H1 (cell line): ENCODE data around the gene MIOX. TPM values are rescaled to one million over a fixed set of nuclear protein-coding genes. Genes with fewer than 3 reads are reported as not detected.

Experiments
- CTCF ChIA-PET: fragments of 300-600 bp; sonication (Branson Sonifier 250); formaldehyde crosslinking; loops from one replicate; lab custom pipeline; 2021; ENCODE audit not compliant: partially characterized antibody; lab: Charles Lee
- POLR2A ChIA-PET: fragments of 300-600 bp; sonication (Branson Sonifier 250); formaldehyde crosslinking; loops from one replicate; lab custom pipeline; 2021; ENCODE audit warnings: inconsistent platforms; ENCODE audit not compliant: partially characterized antibody; lab: Charles Lee
- DNase-seq, 2 experiments: peaks; one replicate each; pipeline versions ENCODE4 v3.0.0 to v3.0.0-alpha.2; 2010 to 2022; ENCODE audit warnings: low spot score in 2 of 2, low read depth in 1 of 2, mixed read lengths in 1 of 2
- FAIRE-seq: peaks from 2 replicates; lab custom pipeline; 2011; peaks lifted over from hg19 to GRCh38; lab: Jason Lieb, UNC
- H2AFZ ChIP-seq: 2 replicates; pipeline ENCODE4 v1.8.1; 2012; ENCODE audit warnings: low read length, inconsistent platforms
- H2AK5ac ChIP-seq: 2 replicates; pipeline ENCODE4 v1.6.1; 2013; ENCODE audit warnings: low read depth, low read length
- H2BK120ac ChIP-seq: replicated peaks from 2 replicates; pipeline ENCODE3; 2013; ENCODE audit warnings: low read depth, low read length, inconsistent platforms
- H2BK12ac ChIP-seq: 2 replicates; pipeline ENCODE4 v1.6.1; 2013; ENCODE audit warnings: low read depth, low read length
- H2BK15ac ChIP-seq: 2 replicates; pipeline ENCODE4 v1.6.1; 2013; ENCODE audit warnings: low read length
- H2BK20ac ChIP-seq: 2 replicates; pipeline ENCODE4 v1.6.1; 2013; ENCODE audit warnings: low read length
- H2BK5ac ChIP-seq: 2 replicates; pipeline ENCODE4 v1.6.1; 2013; ENCODE audit warnings: low read depth, low read length
- H3K14ac ChIP-seq: 2 replicates; pipeline ENCODE4 v1.6.1; 2013; ENCODE audit warnings: inconsistent platforms; ENCODE audit not compliant: insufficient read length
- H3K18ac ChIP-seq: 2 replicates; pipeline ENCODE4 v1.6.1; 2013; ENCODE audit warnings: low read length; ENCODE audit errors: extremely low read depth
- H3K23ac ChIP-seq: 2 replicates; pipeline ENCODE4 v1.6.1; 2013; ENCODE audit warnings: inconsistent platforms; ENCODE audit not compliant: insufficient read length
- H3K23me2 ChIP-seq: 2 replicates; pipeline ENCODE4 v1.6.1; 2013; ENCODE audit warnings: low read depth, low read length
- H3K27ac ChIP-seq: 2 replicates; pipeline ENCODE4 v1.6.1; 2011; ENCODE audit warnings: low read depth, low read length, inconsistent platforms
- H3K27me3 ChIP-seq, 4 experiments: replicated peaks in 1 of 4; 1 replicate in 1 of 4; 2 replicates in 3 of 4; pipeline versions ENCODE4 v1.6.1 to v1.8.1; 2011 to 2013; ENCODE audit warnings: low read length in 3 of 4, mild to moderate bottlenecking in 3 of 4, inconsistent platforms in 2 of 4, mixed read lengths in 2 of 4, moderate library complexity in 1 of 4; ENCODE audit not compliant: control insufficient read depth in 3 of 4, insufficient read depth in 3 of 4; ENCODE audit errors: extremely low read depth in 1 of 4
- H3K36me3 ChIP-seq, 4 experiments: 2 replicates each; pipeline versions ENCODE4 v1.6.1 to v1.8.1; 2011 to 2013; ENCODE audit warnings: mild to moderate bottlenecking in 4 of 4, low read length in 3 of 4, moderate library complexity in 2 of 4, control low read depth in 1 of 4, inconsistent platforms in 1 of 4; ENCODE audit not compliant: insufficient read depth in 4 of 4, control insufficient read depth in 2 of 4
- H3K4ac ChIP-seq: replicated peaks from 2 replicates; pipeline ENCODE3; 2013; ENCODE audit warnings: low read length, low read depth, mixed read lengths, inconsistent platforms; ENCODE audit not compliant: insufficient read length
- H3K4me1 ChIP-seq, 4 experiments: replicated peaks in 1 of 4; 1 replicate in 1 of 4; 2 replicates in 3 of 4; pipeline versions ENCODE4 v1.6.1 to v1.8.1; 2011 to 2013; ENCODE audit warnings: low read length in 3 of 4, inconsistent platforms in 2 of 4, mixed read lengths in 1 of 4; ENCODE audit not compliant: insufficient read depth in 4 of 4, control insufficient read depth in 3 of 4
- H3K4me2 ChIP-seq, 2 experiments: 2 replicates each; pipeline versions ENCODE4 v1.6.1 to v1.8.1; 2011 to 2013; ENCODE audit warnings: low read depth in 2 of 2, low read length in 2 of 2, control low read depth in 1 of 2, inconsistent platforms in 1 of 2, mild to moderate bottlenecking in 1 of 2; ENCODE audit not compliant: insufficient read depth in 1 of 2
- H3K4me3 ChIP-seq, 4 experiments: fragments of 200-600, 300-600 bp in 1 of 4; sonication (generic), shearing (Covaris generic), sonication (Bioruptor Twin) in 1 of 4; 2 replicates each; pipeline versions ENCODE4 v1.5.1 to v1.8.1; 2011 to 2016; ENCODE audit warnings: low read length in 4 of 4, low read depth in 3 of 4, control low read depth in 2 of 4, inconsistent platforms in 2 of 4, mild to moderate bottlenecking in 2 of 4, mixed read lengths in 1 of 4, moderate library complexity in 1 of 4; ENCODE audit not compliant: insufficient read depth in 2 of 4; ENCODE audit errors: extremely low read depth in 1 of 4
- H3K56ac ChIP-seq: replicated peaks from 2 replicates; pipeline ENCODE3; 2013; ENCODE audit warnings: low read depth, mild to moderate bottlenecking, mixed read lengths, low read length, inconsistent platforms; ENCODE audit not compliant: insufficient read length
- H3K79me1 ChIP-seq: 2 replicates; pipeline ENCODE4 v1.6.1; 2013; ENCODE audit warnings: low read depth, low read length, control low read depth
- H3K79me2 ChIP-seq, 2 experiments: 2 replicates each; pipeline versions ENCODE4 v1.6.1 to v1.8.1; 2012 to 2013; ENCODE audit warnings: low read length in 2 of 2, mild to moderate bottlenecking in 2 of 2, inconsistent platforms in 1 of 2; ENCODE audit not compliant: insufficient read depth in 2 of 2, control insufficient read depth in 1 of 2
- H3K9ac ChIP-seq, 4 experiments: replicated peaks in 1 of 4; 1 replicate in 1 of 4; 2 replicates in 3 of 4; pipeline versions ENCODE4 v1.6.1 to v1.8.1; 2011 to 2013; ENCODE audit warnings: low read depth in 3 of 4, low read length in 3 of 4, control low read depth in 2 of 4, mild to moderate bottlenecking in 2 of 4, moderate library complexity in 2 of 4, inconsistent platforms in 1 of 4; ENCODE audit errors: extremely low read depth in 1 of 4
- H3K9me3 ChIP-seq, 2 experiments: 2 replicates each; pipeline versions ENCODE4 v1.6.1 to v1.8.1; 2012 to 2013; ENCODE audit warnings: mild to moderate bottlenecking in 2 of 2, moderate library complexity in 2 of 2, control low read depth in 1 of 2, inconsistent platforms in 1 of 2, low read depth in 1 of 2, low read length in 1 of 2, mixed read lengths in 1 of 2; ENCODE audit not compliant: insufficient read depth in 2 of 2
- H4K20me1 ChIP-seq, 2 experiments: replicated peaks in 1 of 2; 2 replicates each; pipeline versions ENCODE3 to v1.8.1; 2011 to 2013; ENCODE audit warnings: inconsistent platforms in 2 of 2, low read length in 2 of 2, mild to moderate bottlenecking in 1 of 2; ENCODE audit not compliant: insufficient read depth in 2 of 2, control insufficient read depth in 1 of 2
- H4K5ac ChIP-seq: 2 replicates; pipeline ENCODE4 v1.6.1; 2013; ENCODE audit warnings: low read length, low read depth, mixed read lengths, inconsistent platforms; ENCODE audit not compliant: insufficient read length
- H4K8ac ChIP-seq: 2 replicates; pipeline ENCODE4 v1.8.0; 2013; ENCODE audit warnings: mild to moderate bottlenecking, moderate library complexity, low read length, inconsistent platforms; ENCODE audit not compliant: insufficient read depth; ENCODE audit errors: extremely low read depth
- H4K91ac ChIP-seq: replicated peaks from 2 replicates; pipeline ENCODE3; 2013; ENCODE audit warnings: low read length, mixed read lengths, inconsistent platforms; ENCODE audit not compliant: insufficient read length
- ATF3 ChIP-seq: IDR thresholded peaks from 2 replicates; pipeline ENCODE4 v1.6.1; 2011; ENCODE audit warnings: low read depth, mild to moderate bottlenecking, low read length; ENCODE audit not compliant: insufficient read depth
- EZH2 ChIP-seq: fragments of 200-600 bp; sonication (generic); IDR thresholded peaks from 2 replicates; pipeline ENCODE4 v1.7.1; 2012; ENCODE audit warnings: low read depth, mild to moderate bottlenecking, moderate library complexity, low read length, inconsistent platforms; ENCODE audit not compliant: severe bottlenecking
- FOSL1 ChIP-seq: IDR thresholded peaks from 2 replicates; pipeline ENCODE4 v1.6.1; 2011; ENCODE audit warnings: mild to moderate bottlenecking, low read depth, low read length, moderate library complexity; ENCODE audit not compliant: insufficient read depth
- JUN ChIP-seq: IDR thresholded peaks from 2 replicates; pipeline ENCODE4 v1.6.1; 2011; ENCODE audit warnings: low read depth, mild to moderate bottlenecking, improper control_type of control experiment, low read length
- PHF8 ChIP-seq: fragments of 200-600 bp; sonication (generic); conservative IDR thresholded peaks from 2 replicates; pipeline ENCODE4 v1.7.1; 2012; ENCODE audit warnings: low read depth, mild to moderate bottlenecking, inconsistent platforms, low read length, moderate library complexity
- RXRA ChIP-seq: IDR thresholded peaks from 2 replicates; pipeline ENCODE4 v1.6.1; 2011; ENCODE audit warnings: low read depth, mild to moderate bottlenecking, low read length, moderate library complexity; ENCODE audit not compliant: insufficient read depth
- TAF1 ChIP-seq: IDR thresholded peaks from 2 replicates; pipeline ENCODE4 v1.6.1; 2011; ENCODE audit warnings: mild to moderate bottlenecking, low read depth, low read length
- YY1 ChIP-seq: IDR thresholded peaks from 2 replicates; pipeline ENCODE4 v1.6.1; 2011; ENCODE audit warnings: low read depth, mild to moderate bottlenecking, low read length
- WGBS, 2 experiments: shearing (Covaris generic) in 1 of 2; methylation state at CpG; one replicate each; pipeline versions ENCODE4 v1.1.6 to v1.1.7; 2013 to 2015; ENCODE audit warnings: low lambda C conversion rate in 2 of 2, mixed read lengths in 2 of 2, inconsistent platforms in 1 of 2, low coverage in 1 of 2, missing lambda C conversion rate in 1 of 2; ENCODE audit not compliant: insufficient replicate concordance in 2 of 2, insufficient coverage in 1 of 2, insufficient read length in 1 of 2; ENCODE audit errors: extremely low coverage in 1 of 2, missing lambda C conversion rate in 1 of 2; 5-methylcytosine and 5-hydroxymethylcytosine counted together
- polyA plus RNA-seq, 7 experiments: library from polyadenylated mRNA; depleted of rRNA in 3 of 7; stranded (reverse) in 5 of 7; unstranded in 2 of 7; fragments of >200 nt in 5 of 7; fragments of 200-250 nt in 2 of 7; gene quantifications; 1 replicate in 5 of 7; 2 replicates in 1 of 7; 4 replicates in 1 of 7; pipeline versions ENCODE4 v1.2.1 to v1.2.3, GENCODE V29; 2011 to 2013; ENCODE audit warnings: missing spikeins in 2 of 7, mixed read lengths in 2 of 7
- total RNA-seq: library from RNA; stranded (reverse); fragmentation: NEBNext Ultra II Directional; extraction: Animal tissue kit (Norgen Biotek cat#: 25700); gene quantifications from 2 replicates; pipeline ENCODE4 v1.2.1, GENCODE V29; 2021

Gene MIOX
- total and polyA plus RNA-seq, 2 of the 8 experiments (the other 6 are each of a cell fraction or from before 2014, with no cell fraction given): 0.30 to 0.32 TPM

DNA sequence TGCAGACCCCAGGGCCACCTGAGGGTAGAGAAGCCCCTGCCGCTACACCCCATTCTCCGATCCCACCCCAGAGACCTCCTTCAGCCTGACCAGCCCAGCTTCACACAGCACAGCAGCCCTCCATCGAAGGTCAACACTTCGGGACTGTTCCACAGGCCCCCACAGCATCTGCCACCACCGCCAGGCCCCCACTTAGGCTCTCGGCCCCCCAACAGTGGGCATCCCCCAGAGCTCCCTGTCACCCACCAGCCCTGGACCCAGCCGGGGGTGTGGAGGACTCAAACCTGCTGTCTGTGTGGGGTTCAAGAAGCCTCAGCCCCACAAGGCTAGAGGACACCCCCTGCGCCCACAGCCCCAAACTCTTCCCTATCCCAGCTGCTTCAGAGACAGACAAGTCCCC, 18.0 kb upstream of the MIOX start:
- Histone ChIP-seq H3K36me3 (peaks cover 23 to 38% (median 33%) of the 10 kb centered on the region in 4 experiments), H3K14ac (no peak overlapping the region), H3K56ac (no peak overlapping the region), H2BK20ac (no peak overlapping the region), H3K27ac (no peak overlapping the region), H3K18ac (no peak overlapping the region), H4K8ac (no peak overlapping the region), H2BK5ac (no peak overlapping the region; the same call in 1 of the 2 replicates), H3K23ac (no peak overlapping the region), H3K9ac (no peak overlapping the region), H2BK120ac (no peak overlapping the region), H3K79me1 (peaks cover 30% of the 10 kb centered on the region), H2AFZ (no peak overlapping the region), H4K5ac (no peak overlapping the region), H4K20me1 (peaks cover 38 to 60% of the 10 kb centered on the region in 2 experiments), H3K79me2 (peaks cover 0 to 52% of the 10 kb centered on the region in 2 experiments; a peak in 3 of 4 replicates), H3K4me2 (no peak overlapping the region), H3K27me3 (no peaks in the 10 kb centered on the region), H4K91ac (no peak overlapping the region), H2BK12ac (peak overlapping the region; percentile 39; the same call in 1 of the 2 replicates), H3K9me3 (no peaks in the 10 kb centered on the region), H3K4me1 (peaks cover 0 to 17% (median 10%) of the 10 kb centered on the region in 4 experiments; a peak in 6 of 7 replicates), H3K23me2 (no peaks in the 10 kb centered on the region; the same call in 1 of the 2 replicates), H2AK5ac (peak overlapping the region; percentile 53; the same call in 1 of the 2 replicates), H3K4ac (no peak overlapping the region), H2BK15ac (no peak overlapping the region), H3K4me3 (no peak overlapping the region)
- DNase-seq (no peak), FAIRE-seq (no peak)
- WGBS, 2 experiments: 92% methylated on average over 7 of the region's 8 CpGs; no CpG with 5 or more reads in 1 of the 2 experiments
- ChIA-PET CTCF (interaction anchor here (0.8 to 9.1 kb wide), 7 partner anchors 11 to 69 kb away, joined by 3 to 60 read pairs (median 3); no protein-coding TSS in a partner anchor), POLR2A (interaction anchor here (0.7 to 3.0 kb wide), 4 partner anchors 10 to 26 kb away, joined by 3 to 9 read pairs (median 6); no protein-coding TSS in a partner anchor)
- TF ChIP-seq ATF3: no peak
- TF ChIP-seq TAF1: no peak
- no peak for TF ChIP-seq RXRA
- TF ChIP-seq FOSL1: no peak
- TF ChIP-seq JUN: no peak
- no peak for TF ChIP-seq PHF8
- TF ChIP-seq YY1: no peak
- no peak for TF ChIP-seq EZH2
